Measurements from ENCODE around the gene FOXJ1. TPM values are rescaled to one million over a fixed set of nuclear protein-coding genes. Genes with fewer than 3 reads are reported as not detected.

FOXJ1 gene
- polyA plus RNA-seq, 2 of the 4 experiments (the other 2 are of a cell fraction) = 0.09 to 0.50 TPM

- FAIRE-seq (no peak), DNase-seq (ENCODE audit: low read depth in 1 of 2, low spot score in 1 of 2) (no peak), ATAC-seq (peak in 1 of 2 experiments; percentile 34; a peak in 2 of 6 replicates)
- 85% methylated on average over 21 of the region's 21 CpGs for WGBS (ENCODE audit: missing lambda C conversion rate)
- POLR2A ChIA-PET = no interaction called here
- no peak for TF ChIP-seq GATA3 (IDR thresholded peaks at IDR 0.05; ENCODE audit: borderline replicate concordance)
- no peak for TF ChIP-seq PHF8 (IDR thresholded peaks at IDR 0.05; ENCODE audit: borderline replicate concordance, low read depth)
- TF ChIP-seq JUN (IDR thresholded peaks at IDR 0.05) = no peak
- TF ChIP-seq HEYL (CRISPR knock-in tag; IDR thresholded peaks at IDR 0.05) = no peak
- TF ChIP-seq CBX2 (IDR thresholded peaks at IDR 0.05; ENCODE audit: borderline replicate concordance, low read depth) = no peak
- TF ChIP-seq NFE2L2 (conservative IDR thresholded peaks at IDR 0.05; ENCODE audit: low read length) = no peak
- TF ChIP-seq CHD2 (IDR thresholded peaks at IDR 0.05; ENCODE audit: low read length, partially characterized antibody) = no peak
- no peak for TF ChIP-seq RFX5 (IDR thresholded peaks at IDR 0.05)
- no peak for TF ChIP-seq KDM5A (IDR thresholded peaks at IDR 0.05)
- no peak for TF ChIP-seq ZC3H11A (IDR thresholded peaks at IDR 0.05)
- no peak for TF ChIP-seq ZSCAN20 (CRISPR knock-in tag; IDR thresholded peaks at IDR 0.05)
- no peak for TF ChIP-seq PBX3 (IDR thresholded peaks at IDR 0.05)
- no peak for TF ChIP-seq SREBF2 (IDR thresholded peaks at IDR 0.05)
- no peak for TF ChIP-seq EHMT2 (IDR thresholded peaks at IDR 0.05; ENCODE audit: low read depth)
- TF ChIP-seq ZFP36 (IDR thresholded peaks at IDR 0.05; ENCODE audit: borderline replicate concordance, partially characterized antibody) = no peak
- TF ChIP-seq BHLHE40 (IDR thresholded peaks at IDR 0.05; ENCODE audit: low read depth, low read length) = no peak
- TF ChIP-seq HOXB5 (CRISPR knock-in tag; IDR thresholded peaks at IDR 0.05) = no peak
- TF ChIP-seq EP300 (IDR thresholded peaks at IDR 0.05) = no peak
- Histone ChIP-seq H3K27ac (no peak overlapping the region), H3K4me1 (peaks cover 15% of the 10 kb centered on the region), H3K4me3 (no peak overlapping the region), H3K9me3 (no peaks in the 10 kb centered on the region), H3K4me2 (no peak overlapping the region)
- CTCF ChIA-PET = interaction anchor here (0.5 to 38.7 kb wide), 10 partner anchors 11 to 163 kb away, joined by 3 to 755 read pairs (median 4); no protein-coding TSS in a partner anchor
Observed at GRCh38 chr17:76131051-76131691, 9.9 kb downstream of the FOXJ1 start.

- peaks cover 15% of the 10 kb centered on the region for H3K4me1 ChIP-seq
Observed at GRCh38 chr17:76130473-76130872, 10.6 kb downstream of the FOXJ1 start.

More at GRCh38 chr17:76130473-76130872, 10.6 kb downstream of the FOXJ1 start:
- Histone ChIP-seq H3K27ac (no peak overlapping the region), H3K4me3 (no peak overlapping the region), H3K9me3 (no peaks in the 10 kb centered on the region), H3K4me2 (no peak overlapping the region)
- FAIRE-seq (no peak), ATAC-seq (peak in 1 of 2 experiments; percentile 8; a peak in 1 of 6 replicates), DNase-seq (ENCODE audit: low read depth in 1 of 2, low spot score in 1 of 2) (no peak)
- CTCF ChIA-PET = interaction anchor here (0.6 to 38.7 kb wide), 12 partner anchors 11 to 168 kb away, joined by 3 to 755 read pairs (median 4); partner anchors contain the start of gene EXOC7
- TF ChIP-seq RCOR1 (IDR thresholded peaks at IDR 0.05; ENCODE audit: low read depth, low read length) (no peak), CTCF (IDR thresholded peaks at IDR 0.05) (no peak), NFE2L2 (conservative IDR thresholded peaks at IDR 0.05; ENCODE audit: low read length) (no peak), EHF (CRISPR knock-in tag; IDR thresholded peaks at IDR 0.05) (no peak), HEYL (CRISPR knock-in tag; IDR thresholded peaks at IDR 0.05) (no peak), MAX (IDR thresholded peaks at IDR 0.05) (no peak), PBX3 (IDR thresholded peaks at IDR 0.05) (no peak), FOXS1 (CRISPR knock-in tag; IDR thresholded peaks at IDR 0.05) (no peak), ZSCAN20 (CRISPR knock-in tag; IDR thresholded peaks at IDR 0.05) (no peak), GATA3 (IDR thresholded peaks at IDR 0.05; ENCODE audit: borderline replicate concordance) (no peak)
- POLR2A ChIA-PET = no interaction called here
- WGBS (ENCODE audit: missing lambda C conversion rate) = 87% methylated on average over 13 of the region's 13 CpGs
